Activated T-cell treated with anti-CD3 and anti-CD28 coated beads, Interleukin-2, amount 50 U/mL, for 1 hour (primary cell): ENCODE data around the gene SLC34A1.

Source experiments
- DNase-seq: peaks from one replicate; pipeline ENCODE4 v3.0.0-alpha.2; 2020

Gene SLC34A1

DNA sequence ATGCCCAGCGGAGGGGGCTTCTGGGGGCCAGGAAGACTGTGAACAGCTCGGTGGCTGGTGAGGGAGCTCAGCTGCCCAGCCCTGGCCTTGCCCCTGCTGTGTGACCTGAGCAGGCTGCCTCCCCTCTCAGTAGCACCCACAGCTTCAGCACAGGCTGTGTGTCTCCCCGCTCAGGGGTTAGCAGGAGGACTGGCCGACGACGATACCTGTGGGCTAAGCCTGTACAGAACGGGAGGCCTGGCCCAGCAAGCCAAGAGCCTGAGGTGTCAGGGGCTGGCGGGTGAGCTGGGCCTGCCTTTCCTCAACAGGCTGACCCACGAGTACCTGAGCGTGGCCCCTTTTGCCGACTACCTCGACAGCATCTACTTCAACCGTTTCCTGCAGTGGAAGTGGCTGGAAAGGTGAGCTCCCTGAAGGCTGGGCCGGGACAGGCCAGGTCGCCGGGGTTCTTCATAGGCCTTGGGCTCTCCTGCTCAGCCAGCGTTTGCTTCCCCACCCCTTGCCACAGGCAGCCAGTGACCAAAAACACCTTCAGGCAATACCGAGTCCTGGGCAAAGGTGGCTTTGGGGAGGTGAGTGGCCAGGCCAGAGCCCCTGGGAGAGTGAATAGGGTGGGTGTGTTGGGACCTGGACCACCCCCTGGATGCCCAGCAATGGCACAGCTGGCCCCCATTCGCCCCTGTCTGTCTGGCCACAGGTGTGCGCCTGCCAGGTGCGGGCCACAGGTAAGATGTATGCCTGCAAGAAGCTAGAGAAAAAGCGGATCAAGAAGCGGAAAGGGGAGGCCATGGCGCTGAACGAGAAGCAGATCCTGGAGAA is 48.8 kb downstream of the SLC34A1 start:
- no peak for DNase-seq

DNA sequence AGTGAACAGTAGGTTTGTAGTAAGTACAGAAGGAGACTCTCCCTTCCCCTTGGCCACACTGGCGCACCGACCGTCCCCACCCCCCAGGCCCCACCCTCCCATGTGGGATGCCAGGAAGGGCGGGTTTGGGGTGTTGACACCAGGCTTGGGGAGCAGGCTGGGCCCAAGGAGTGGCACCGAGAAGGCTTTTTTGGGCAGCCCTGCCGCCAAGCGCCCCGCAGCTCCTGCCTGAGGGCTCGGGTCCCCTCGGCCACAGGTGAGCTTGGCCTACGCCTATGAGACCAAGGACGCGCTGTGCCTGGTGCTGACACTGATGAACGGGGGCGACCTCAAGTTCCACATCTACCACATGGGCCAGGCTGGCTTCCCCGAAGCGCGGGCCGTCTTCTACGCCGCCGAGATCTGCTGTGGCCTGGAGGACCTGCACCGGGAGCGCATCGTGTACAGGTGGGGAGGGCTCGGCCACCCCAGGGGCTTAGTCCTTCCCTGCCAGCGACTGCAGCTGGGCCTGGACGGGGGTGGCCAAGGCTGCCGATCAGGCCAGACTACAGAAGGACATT is 49.5 kb downstream of the SLC34A1 start:
- DNase-seq, result no peak

DNA sequence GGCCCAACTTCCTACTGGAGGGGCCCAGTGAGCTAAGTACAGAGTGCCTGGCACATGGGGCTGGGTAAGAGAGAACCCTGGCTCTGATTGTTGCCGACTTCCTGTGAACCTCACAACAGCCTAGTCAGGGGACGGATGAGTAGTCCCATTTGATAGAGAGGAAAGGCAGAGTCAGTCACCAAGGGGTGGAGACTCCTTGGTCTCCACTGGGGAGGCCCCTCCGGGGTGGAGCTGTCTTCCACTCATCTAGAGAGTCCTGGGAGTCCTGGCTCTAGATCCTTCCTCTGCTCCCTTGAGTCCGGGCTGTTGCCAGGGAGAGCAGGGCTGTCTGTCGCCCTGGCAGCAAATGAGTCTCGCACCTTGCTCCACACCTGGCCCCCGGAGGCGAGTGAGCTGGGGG is 50.2 kb downstream of the SLC34A1 start:
- DNase-seq, result peak; percentile 43

DNA sequence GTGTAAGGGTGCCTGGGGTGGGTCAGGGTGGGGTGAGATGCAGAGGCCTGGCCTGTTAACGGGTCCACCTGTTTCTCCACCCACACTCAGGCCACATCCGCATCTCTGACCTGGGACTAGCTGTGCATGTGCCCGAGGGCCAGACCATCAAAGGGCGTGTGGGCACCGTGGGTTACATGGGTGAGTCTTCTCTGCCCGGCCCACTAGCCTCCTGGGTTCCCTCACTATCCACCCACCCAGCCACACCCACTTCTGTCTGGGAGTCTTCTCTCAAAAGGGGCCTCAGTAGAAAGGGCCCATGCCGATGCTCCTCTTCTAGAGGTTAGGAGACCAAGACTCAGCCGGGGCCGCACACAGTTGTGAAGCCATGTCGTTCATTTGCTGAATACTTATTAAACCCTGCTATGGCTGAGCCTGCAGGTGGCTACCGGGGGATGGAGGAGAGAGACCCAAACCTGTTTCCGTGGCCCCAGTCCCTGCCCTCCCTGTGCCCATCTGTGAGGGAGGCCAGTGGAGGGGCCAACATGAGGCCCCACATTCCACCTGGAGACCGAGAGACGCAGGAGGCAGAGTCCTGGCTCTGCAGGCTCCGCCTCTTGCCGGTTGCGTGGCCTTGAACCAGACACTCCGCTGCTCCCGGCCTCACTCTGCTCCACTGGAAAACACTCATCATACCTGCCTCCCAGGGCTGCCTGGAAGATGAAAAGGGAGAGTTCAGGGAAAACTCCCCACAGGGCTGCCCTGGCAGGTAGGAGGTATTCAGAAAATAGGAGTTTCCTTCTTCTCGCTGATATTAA is 50.9 kb downstream of the SLC34A1 start:
- DNase-seq, result no peak

DNA sequence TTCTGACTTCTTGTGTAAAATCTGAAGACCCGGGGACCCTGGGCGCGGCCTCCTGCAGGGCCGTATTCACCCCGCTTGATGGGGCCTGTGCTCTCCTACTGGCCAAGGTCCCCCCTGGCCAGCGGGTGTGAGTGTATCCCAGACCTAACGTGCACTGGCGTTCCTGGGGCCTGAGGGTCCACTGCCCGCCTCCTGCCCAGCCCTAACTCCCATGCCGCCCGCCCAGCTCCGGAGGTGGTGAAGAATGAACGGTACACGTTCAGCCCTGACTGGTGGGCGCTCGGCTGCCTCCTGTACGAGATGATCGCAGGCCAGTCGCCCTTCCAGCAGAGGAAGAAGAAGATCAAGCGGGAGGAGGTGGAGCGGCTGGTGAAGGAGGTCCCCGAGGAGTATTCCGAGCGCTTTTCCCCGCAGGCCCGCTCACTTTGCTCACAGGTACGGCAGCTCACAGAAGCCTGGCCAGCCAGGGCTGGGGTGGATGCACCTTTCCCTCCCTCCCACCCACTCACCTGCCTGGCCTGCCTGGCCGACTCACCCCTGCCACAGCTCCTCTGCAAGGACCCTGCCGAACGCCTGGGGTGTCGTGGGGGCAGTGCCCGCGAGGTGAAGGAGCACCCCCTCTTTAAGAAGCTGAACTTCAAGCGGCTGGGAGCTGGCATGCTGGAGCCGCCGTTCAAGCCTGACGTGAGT is 51.8 kb downstream of the SLC34A1 start:
- no peak for DNase-seq

DNA sequence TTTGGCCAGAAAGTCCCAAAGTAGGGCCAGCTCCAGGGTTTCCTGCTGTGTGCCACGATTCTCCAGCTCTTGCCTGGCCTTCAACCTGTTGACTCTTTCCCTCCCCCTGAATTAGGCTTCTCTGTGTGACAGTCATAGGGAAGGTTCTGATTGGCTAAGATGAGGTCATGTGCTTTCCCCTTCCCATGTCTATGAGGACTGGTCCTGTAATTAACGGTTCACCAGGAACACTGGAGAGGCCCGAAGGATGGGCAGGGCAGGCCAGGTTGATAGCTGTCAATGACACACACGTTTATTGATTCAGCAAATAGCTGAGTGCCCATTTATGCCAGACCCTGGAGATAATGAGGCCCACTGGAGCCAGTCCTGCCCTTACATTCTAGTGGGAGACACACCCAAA is 53.4 kb downstream of the SLC34A1 start:
- no peak for DNase-seq

DNA sequence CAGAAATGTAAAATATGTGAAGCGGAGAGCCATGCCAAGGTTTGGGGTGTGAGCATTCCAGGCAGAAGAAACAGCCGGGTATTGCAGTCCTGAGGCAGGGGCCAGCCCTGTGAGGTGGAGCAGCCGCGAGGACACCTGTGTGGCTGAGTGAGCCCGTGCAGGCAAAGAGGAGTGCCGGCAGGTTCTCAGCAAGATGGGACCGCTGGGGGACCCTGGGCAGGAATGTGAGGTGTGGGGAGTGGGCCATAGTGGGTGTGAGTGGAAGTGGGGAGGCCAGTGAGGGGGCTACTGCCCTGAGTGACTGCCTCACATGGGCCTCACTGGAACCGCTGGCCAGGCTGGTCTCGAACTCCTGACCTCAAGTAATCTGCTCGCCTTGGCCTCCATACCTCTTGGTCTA is 54.2 kb downstream of the SLC34A1 start:
- DNase-seq, result no peak

DNA sequence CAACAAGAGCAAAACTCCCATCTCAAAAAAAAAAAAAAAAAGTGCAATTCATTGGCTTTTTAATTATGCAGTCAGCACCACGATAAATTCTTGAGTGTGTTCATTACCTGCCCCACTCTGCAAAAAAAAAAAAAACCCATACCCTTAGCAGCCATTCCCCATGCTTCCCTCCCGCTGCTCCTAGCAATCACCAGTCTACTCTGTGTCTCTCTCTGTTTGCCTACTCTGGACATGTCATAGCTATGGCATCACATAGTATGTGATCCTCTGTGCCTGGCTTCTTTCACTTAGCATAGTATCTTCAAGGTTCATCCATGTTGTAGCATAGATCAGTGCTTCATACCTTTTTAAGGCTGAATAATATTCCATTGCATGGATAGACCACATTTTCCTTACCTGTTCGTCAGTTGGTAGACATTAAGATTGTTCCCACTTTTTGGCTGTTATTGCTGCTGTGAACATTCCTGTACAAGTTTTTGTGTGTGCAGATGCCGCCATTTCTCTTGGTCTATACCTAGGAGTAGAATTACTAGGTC is 55.4 kb downstream of the SLC34A1 start:
- DNase-seq, result no peak

DNA sequence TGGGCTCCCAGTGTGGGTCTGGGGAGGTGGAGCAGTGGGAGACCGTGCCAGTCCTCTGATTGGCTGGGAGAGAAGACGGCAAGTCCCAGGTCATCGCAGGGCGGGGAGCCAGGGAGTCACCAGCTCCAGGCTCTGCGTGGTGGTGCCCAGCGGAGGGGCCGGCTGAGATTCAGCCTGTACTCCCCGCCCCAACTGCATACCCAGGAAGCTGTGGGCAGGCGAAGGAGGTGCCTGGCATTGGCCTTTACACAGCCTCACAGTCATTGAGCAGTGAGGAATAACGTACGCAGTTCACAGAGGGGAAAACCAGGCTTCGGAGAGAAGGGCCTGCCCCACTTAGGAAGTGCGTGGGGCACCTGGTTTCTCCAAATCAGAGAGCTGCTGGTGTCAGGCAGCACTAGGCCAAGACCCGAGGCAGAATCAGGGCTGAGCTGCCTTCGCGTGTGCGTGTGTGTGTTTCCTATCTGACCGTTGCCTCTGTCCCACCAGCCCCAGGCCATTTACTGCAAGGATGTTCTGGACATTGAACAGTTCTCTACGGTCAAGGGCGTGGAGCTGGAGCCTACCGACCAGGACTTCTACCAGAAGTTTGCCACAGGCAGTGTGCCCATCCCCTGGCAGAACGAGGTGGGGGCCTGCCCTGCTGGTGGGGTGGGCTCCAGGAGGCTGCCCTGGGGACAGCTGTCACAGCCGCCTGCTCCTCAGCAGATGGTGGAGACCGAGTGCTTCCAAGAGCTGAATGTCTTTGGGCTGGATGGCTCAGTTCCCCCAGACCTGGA is 56.2 kb downstream of the SLC34A1 start:
- DNase-seq, result peak; percentile 51

DNA sequence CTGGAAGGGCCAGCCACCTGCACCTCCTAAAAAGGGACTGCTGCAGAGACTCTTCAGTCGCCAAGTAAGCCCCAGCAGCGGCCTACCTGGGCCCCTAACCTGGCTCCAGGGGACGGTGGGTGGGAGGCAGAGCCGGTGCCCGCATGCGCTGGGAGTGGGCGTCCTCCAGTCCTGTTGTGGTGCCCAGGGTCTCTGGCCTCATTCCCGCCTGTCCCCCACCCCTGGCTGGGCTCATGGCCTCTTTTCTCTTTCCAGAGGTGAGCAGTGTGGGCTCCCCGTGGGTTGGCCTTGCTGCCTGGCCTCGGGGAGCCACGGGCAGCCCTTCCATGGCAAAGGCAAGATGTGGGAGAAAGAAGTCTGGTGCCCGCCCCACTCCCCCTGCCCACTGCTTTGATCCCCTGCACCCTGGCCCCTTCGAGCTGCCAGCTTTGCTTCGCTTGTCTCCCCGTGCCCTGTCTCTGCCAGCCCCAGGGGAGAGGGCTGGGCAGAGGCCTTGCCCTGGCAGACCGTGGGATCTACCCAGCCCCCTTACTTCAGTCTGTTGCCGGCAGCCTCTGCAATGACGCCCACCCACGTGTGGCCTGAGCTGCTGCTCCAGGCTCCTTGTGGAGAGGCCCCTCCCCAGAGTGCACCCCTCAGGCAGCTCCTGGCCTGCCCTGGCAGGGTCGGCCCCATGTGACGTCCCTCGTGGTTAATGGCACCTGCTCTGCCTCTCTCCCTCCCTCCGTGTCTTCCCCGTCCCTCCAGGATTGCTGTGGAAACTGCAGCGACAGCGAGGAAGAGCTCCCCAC is 57.0 kb downstream of the SLC34A1 start:
- DNase-seq, result no peak

DNA sequence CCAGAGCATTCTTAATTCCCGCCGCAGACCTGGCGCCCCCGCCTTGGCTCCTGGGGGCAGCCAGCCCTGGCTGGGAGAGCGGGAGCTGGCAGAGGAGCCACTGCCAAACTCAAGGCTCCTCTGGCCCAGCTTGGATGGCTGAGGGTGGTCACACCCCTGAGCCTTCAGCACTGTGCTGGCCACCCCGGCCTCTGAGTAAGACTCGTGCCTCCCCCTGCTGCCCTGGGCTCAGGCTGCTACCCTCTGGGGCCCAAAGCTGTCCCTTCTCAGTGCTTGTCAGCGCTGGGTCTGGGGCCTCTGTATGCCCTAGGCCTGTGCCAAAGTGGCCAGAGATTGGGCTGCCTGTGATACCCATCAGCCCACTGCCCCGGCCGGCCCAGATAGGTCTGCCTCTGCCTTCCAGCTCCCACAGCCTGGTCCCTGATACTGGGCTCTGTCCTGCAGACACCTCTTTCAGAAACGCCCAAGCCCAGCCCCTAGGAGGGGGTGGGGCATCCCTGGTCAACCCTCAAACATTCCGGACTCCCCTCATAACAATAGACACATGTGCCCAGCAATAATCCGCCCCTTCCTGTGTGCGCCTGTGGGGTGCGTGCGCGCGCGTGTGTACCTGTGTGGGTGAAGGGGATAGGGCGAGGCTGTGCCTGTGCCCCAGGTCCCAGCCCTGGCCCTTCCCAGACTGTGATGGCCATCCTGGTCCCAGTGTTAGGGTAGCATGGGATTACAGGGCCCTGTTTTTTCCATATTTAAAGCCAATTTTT is 58.0 kb downstream of the SLC34A1 start:
- no peak for DNase-seq

DNA sequence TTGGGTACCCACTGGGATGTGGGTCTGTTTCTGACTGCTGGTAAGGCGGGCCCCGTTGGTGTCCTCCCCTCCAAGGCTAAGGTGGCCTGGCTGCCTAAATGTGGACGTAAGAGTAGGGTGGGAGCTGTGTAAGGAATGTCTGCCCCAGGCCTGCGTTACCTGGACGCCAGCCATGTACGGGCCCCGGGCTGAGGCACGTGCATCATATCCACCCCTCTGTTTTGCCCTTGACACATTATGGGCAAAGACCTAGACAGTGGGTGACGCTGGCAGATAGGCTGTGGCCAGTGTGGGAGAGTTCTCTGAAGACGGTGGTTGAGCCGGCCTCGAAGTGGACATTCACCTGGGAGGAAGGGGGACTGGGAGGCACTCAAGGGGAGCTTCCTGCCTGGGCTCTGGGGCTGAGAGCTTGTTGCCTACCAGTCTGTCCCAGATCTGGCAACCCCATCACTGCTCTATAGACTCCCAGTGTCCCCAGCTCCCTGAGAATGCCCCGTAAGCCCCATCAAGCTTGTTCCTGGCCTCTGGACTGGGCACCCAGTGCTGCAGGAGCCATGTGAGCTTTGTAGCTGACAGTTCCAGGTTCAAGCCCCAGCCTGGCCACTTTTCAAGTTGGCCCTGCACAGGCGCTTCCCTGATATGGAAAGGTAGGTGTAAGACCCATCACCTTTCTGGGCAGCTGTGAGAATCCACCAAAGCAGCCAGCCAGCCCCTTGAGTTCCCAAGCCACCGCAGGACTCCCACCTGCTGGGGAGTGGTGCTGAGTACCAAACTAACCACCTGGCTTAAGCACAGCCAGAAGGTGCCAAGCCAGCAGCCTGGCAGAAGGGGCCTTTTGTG is 59.1 kb downstream of the SLC34A1 start:
- no peak for DNase-seq

DNA sequence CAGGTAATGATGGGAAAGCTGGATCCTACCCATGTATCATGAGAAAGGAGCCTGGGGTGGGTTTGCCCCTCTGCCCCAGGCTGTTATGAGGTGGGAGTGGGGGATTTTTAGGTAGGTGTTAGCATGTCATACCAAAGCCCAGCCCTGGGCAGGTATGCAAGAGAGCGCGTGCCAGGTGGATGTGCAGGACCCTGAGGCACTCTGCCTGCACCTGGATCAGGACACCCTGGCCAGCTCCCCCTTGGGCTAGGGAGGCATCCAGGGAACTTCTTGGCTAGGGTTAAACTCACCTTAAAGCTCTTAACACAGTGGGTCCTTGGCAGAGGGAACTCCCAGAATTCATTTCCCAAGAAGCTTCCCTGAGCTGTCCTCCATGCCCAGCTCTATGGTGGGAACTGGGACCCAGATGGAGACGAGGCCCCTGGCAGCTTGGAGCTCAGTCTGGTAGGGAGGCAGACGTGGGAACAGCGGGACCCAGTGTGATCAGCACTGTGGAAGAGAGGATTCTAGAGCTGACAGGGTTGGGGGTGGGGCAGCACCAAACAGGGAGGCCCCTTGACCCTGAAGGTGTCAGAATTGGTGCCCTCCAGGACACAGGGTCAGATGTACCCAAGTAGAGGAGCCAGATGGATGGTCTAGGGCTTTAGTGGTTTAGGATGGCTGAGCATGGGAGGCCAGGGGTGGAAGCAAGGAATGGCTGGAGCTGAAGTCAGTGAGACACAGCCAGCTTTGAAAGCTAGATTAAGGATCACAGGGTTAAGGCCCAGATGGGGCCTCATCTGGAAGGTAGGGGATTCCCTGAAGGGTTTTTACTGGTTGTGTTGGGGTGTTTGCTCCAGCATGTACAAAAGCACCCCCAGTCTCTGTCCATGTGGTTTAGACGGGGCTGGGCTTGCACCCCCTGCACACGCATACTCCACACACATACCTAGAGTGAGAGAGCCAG is 60.1 kb downstream of the SLC34A1 start:
- peak; percentile 38 for DNase-seq

DNA sequence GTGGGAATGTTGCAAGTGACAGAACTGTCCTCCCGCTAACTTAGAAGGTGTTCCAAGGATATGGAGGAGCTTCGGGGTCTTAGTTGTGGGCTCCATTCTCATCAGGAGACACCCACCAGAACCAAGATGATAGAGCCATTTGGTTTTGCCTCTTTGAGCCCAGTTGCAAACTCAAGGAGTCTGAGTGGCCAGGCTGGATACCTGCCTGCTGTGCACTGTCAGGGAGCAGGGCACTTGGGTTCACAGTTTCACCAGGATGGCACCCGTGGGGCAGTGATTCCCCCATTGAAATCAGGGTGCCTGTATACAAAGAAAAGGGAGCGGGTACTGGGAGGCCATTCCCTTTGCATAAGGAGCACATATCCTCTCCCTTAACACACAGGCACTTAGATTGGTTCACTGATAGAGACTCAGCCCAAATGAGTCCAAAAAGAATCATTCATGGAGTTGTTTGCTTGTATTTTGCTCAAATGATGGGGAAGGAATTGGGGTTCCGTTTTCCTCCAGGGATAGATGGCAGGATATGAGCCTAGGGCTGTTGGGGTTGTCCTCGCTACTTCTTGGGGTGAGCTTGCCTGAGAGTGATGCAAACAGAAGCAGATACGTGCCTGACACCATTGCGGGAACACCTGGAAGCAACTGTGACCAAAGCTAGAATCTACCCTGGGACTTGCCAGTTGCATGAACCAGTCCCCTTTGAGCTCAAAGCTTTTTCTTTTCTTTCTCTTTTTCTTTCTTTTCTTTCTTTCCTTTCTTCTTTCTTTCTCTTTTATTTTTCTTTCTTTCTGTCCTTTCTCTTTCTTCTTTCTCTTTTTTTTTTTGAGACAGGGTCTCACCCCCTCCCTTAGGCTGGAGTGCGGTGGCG is 61.0 kb downstream of the SLC34A1 start:
- no peak for DNase-seq

DNA sequence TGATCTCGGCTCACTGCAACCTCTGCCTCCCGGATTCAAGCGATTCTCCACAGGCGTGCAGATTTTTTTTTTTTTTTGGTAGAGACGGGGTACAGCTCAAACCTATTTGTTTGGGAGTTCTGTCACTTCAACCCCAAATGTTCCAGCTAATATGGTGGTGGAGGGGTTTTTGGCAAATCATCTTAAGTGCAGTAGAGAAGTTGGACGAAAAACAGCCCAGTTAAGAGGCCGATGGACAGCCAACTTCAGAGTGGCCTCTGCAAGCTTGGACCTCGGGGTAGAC is 61.6 kb downstream of the SLC34A1 start:
- DNase-seq, result no peak

DNA sequence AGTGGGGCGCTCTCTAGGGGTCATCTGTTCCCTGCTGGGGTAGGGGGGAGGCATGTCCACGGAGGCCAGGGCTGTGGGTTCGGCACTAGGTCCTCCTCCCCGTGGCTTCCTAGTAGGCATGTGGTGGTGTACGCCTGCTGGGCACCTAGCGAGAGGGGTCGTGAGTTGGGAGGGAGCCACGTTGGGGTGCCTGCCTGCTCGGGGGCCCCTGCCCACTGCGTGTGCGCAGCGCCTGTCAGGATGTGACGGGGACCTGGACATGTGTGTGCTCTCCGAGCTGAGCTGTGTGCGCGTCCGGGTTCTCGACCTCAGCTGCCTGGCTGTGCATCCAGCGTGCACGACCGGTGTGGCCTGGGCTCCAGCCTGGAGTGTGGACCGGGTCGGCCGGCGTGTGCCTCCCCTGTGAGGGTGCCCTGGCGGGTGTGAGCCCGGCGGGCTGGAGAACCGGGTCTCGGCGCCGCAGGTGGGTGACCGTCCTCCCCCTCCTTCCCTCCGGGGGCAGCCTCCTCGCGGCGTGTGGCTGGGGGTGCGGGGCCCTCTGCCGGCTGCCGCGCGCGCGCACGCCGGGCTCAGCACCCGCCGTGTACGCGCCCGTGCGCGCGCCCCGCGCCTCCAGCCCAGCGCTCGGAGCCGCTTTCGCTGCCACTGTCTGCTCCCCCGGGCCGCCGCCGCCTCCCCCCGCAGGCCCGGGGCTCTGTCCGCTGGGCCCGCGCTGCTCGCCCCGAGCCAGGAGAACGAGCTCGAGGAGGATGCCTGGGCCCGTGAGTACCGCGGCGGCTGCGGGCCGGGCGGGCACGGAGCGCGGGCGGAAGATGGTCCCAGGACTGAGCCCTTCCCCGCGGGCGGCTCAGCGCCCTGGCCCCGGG is 62.2 kb downstream of the SLC34A1 start, which contains the start of gene PRR7:
Gene PRR7, plus strand, starts transcription at position 615 of the 866 bp plus-strand sequence. CDS start 8,254 bp downstream, outside the sequence.
- peak; percentile 80 for DNase-seq
